Measurements from ENCODE around the gene JAKMIP1. TPM values are rescaled to one million over a fixed set of nuclear protein-coding genes. Genes with fewer than 3 reads are reported as not detected.

The JAKMIP1 gene
- total RNA-seq, 3 donors from 2014 or later: 0.66 to 0.88 (median 0.80) TPM

DNA sequence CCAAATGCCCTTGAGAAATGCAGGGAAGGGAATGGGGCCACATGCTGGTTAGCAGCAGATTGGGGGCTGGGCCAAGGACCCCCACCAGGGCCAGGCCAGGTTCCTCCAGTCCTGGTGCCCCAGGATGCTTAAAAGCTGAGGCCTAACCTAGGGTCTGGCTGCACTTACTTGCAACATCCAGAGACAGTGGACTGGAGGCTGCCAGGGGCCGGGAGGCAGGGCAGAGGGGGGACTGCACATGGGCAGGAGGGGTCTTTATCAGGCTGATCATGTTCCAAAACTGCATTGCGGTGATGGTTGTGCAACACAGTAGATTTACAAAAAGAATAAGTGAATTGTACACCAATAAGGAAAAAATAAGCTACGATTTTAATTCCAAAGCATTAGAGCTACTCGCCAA lies 145.3 kb downstream of the JAKMIP1 start:
- no peak overlapping the region for H3K4me3 ChIP-seq
- TF ChIP-seq POLR2A (IDR thresholded peaks at IDR 0.05): no peak
- TF ChIP-seq POLR2AphosphoS5 (IDR thresholded peaks at IDR 0.05): no peak
- TF ChIP-seq, protein P1, sequence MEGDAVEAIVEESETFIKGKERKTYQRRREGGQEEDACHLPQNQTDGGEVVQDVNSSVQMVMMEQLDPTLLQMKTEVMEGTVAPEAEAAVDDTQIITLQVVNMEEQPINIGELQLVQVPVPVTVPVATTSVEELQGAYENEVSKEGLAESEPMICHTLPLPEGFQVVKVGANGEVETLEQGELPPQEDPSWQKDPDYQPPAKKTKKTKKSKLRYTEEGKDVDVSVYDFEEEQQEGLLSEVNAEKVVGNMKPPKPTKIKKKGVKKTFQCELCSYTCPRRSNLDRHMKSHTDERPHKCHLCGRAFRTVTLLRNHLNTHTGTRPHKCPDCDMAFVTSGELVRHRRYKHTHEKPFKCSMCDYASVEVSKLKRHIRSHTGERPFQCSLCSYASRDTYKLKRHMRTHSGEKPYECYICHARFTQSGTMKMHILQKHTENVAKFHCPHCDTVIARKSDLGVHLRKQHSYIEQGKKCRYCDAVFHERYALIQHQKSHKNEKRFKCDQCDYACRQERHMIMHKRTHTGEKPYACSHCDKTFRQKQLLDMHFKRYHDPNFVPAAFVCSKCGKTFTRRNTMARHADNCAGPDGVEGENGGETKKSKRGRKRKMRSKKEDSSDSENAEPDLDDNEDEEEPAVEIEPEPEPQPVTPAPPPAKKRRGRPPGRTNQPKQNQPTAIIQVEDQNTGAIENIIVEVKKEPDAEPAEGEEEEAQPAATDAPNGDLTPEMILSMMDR (IDR thresholded peaks at IDR 0.05): no peak
- H3K36me3 ChIP-seq: no peaks in the 10 kb centered on the region
- H3K27me3 ChIP-seq: peaks cover 0 to 4% of the 10 kb centered on the region in 2 donors
- H3K9me3 ChIP-seq: peaks cover 29 to 37% of the 10 kb centered on the region in 2 donors
- DNase-seq (ENCODE audit: low spot score in 2 of 2): no peak
- intact Hi-C loops (cut with DNase I; ENCODE audit: low total_unique reads): no loop called here
- H3K4me1 ChIP-seq: no peaks in the 10 kb centered on the region
- H3K27ac ChIP-seq: no peak overlapping the region

- DNase-seq (ENCODE audit: low spot score in 2 of 2): no peak
- H3K27ac ChIP-seq: no peak overlapping the region
- H3K4me1 ChIP-seq: no peaks in the 10 kb centered on the region
- no peaks in the 10 kb centered on the region for H3K36me3 ChIP-seq
- peaks cover 0 to 6% of the 10 kb centered on the region in 2 donors for H3K27me3 ChIP-seq
- TF ChIP-seq POLR2A (IDR thresholded peaks at IDR 0.05): no peak
- H3K9me3 ChIP-seq: peaks cover 22 to 30% of the 10 kb centered on the region in 2 donors
- intact Hi-C loops (cut with DNase I; ENCODE audit: low total_unique reads): no loop called here
- no peak overlapping the region for H3K4me3 ChIP-seq
Measured at GRCh38 chr4:6054162-6054922, 146.0 kb downstream of the JAKMIP1 start.

- Histone ChIP-seq H3K27me3 (peaks cover 0 to 9% of the 10 kb centered on the region in 2 donors), H3K9me3 (peaks cover 8 to 13% of the 10 kb centered on the region in 2 donors), H3K27ac (no peak overlapping the region), H3K36me3 (no peaks in the 10 kb centered on the region), H3K4me1 (no peaks in the 10 kb centered on the region), H3K4me3 (no peak overlapping the region)
- TF ChIP-seq POLR2AphosphoS5 (IDR thresholded peaks at IDR 0.05) (no peak), POLR2A (IDR thresholded peaks at IDR 0.05) (no peak)
- TF ChIP-seq, protein P1 (IDR thresholded peaks at IDR 0.05): no peak
- DNase-seq (ENCODE audit: low spot score in 2 of 2): no peak
- intact Hi-C loops (cut with DNase I; ENCODE audit: low total_unique reads): no loop called here
Measured at GRCh38 chr4:6052679-6053078, 147.7 kb downstream of the JAKMIP1 start.

DNA sequence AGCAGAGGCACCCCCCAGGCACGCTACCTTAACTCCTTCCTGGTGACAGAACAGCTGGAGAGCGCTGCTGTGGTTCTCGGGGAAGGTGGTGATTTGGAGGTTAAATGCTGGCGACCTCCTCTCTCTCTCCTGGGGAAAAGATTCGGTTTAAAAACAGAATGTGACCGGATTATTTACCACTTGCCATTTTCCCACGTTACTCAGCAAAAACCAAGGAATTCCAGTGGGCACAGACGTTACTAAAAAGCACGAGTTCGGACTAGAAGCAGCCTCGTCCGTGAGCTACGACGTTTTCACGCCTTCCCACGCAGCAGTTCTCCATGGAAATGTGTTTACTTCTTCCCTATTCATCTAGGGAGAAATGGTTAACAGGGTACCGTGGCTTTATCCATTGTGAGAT lies 149.8 kb downstream of the JAKMIP1 start:
- intact Hi-C loops (cut with DNase I; ENCODE audit: low total_unique reads): no loop called here
- no peak for DNase-seq (ENCODE audit: low spot score in 2 of 2)
- H3K4me1 ChIP-seq: no peaks in the 10 kb centered on the region
- peaks cover 0 to 28% of the 10 kb centered on the region in 2 donors for H3K27me3 ChIP-seq
- no peaks in the 10 kb centered on the region for H3K9me3 ChIP-seq
- no peaks in the 10 kb centered on the region for H3K36me3 ChIP-seq
- H3K27ac ChIP-seq: no peak overlapping the region
- H3K4me3 ChIP-seq: no peak overlapping the region
- TF ChIP-seq POLR2AphosphoS5 (IDR thresholded peaks at IDR 0.05) (no peak), POLR2A (IDR thresholded peaks at IDR 0.05) (no peak)
- TF ChIP-seq, protein P1 (IDR thresholded peaks at IDR 0.05): no peak

DNA sequence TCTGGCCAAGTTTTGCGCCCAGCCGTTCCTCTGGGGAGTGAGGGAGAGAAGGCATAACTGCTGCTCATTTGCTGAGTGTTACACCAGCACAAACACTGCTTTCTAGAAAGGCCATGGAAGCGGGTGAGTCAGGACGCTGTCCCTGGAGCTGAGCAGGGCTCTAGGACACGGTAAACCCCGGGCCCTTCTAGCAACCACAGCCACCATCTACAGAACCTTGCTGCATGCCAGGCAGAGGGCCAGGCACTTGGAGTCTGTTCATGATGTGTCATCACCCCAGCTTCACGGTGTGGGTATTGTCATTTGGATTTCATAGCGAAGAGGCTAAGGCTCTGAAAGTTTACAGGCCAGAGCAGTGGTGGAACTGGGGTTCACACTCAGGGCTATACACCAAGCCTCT lies 150.4 kb downstream of the JAKMIP1 start:
- intact Hi-C loops (cut with DNase I; ENCODE audit: low total_unique reads): loop anchor here (5.0 kb wide), 1 partner anchor 1833 kb away; no protein-coding TSS in a partner anchor
- Histone ChIP-seq H3K27ac (no peak overlapping the region), H3K4me1 (no peaks in the 10 kb centered on the region), H3K9me3 (no peaks in the 10 kb centered on the region), H3K27me3 (peaks cover 0 to 33% of the 10 kb centered on the region in 2 donors), H3K4me3 (no peak overlapping the region), H3K36me3 (no peaks in the 10 kb centered on the region)
- TF ChIP-seq POLR2A (IDR thresholded peaks at IDR 0.05) (no peak), POLR2AphosphoS5 (IDR thresholded peaks at IDR 0.05) (no peak)
- TF ChIP-seq, protein P1 (IDR thresholded peaks at IDR 0.05): no peak
- no peak for DNase-seq (ENCODE audit: low spot score in 2 of 2)

Measured in breast epithelium (tissue), 4 donors.